ENCODE data around the gene HLA-E.

The HLA-E gene

DNA sequence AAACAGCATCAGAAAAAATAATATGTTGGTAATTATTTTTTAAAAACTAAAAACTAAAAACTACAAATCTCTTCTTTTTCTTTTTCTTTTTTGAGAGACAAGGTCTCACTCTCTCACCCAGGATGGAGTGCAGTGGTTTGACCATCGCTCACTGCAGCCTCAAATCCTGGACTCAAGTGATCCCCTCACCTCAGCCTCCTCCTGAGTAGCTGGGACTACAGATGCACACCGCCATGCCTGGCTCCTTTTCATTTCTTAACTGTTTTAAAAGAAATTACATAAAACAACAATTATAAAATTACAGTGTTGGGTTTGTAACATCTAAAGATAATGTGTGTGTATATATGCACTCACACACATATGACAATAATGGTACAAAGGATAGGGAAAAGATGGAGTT, 24.1 kb downstream of the HLA-E start:
- no peak for ATAC-seq

DNA sequence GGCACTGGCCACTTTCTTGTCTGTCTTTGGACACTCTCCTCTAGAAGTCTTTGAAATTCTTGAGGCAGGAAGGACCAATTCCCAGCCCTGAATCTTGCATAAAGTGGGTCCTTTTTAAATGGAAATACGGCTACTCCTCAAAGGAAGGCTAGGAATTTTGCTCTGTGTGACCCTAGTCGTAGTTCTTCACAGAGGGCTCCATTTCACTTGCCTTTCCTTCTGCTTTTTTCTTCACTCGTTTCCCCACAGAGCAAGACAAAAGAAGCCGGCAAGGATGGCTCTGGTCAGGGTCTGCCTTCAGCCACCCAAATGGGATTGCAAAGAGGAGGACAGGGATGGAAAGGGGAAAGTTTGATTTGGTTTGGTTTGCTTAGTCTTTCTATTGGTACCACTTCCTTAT, 25.8 kb downstream of the HLA-E start:
- TF ChIP-seq OSR1 (CRISPR knock-in tag; IDR thresholded peaks at IDR 0.05) (no peak), ESRRG (CRISPR knock-in tag; IDR thresholded peaks at IDR 0.05) (no peak), ZFP30 (CRISPR knock-in tag; IDR thresholded peaks at IDR 0.05) (no peak), ZNF565 (CRISPR knock-in tag; conservative IDR thresholded peaks at IDR 0.05; ENCODE audit: low read depth) (no peak), TCF4 (CRISPR knock-in tag; IDR thresholded peaks at IDR 0.05; ENCODE audit: borderline replicate concordance) (no peak), ZFP3 (CRISPR knock-in tag; IDR thresholded peaks at IDR 0.05) (no peak), ISL1 (CRISPR knock-in tag; IDR thresholded peaks at IDR 0.05) (no peak), PPARA (CRISPR knock-in tag; IDR thresholded peaks at IDR 0.05; ENCODE audit: borderline replicate concordance) (no peak), RARB (CRISPR knock-in tag; IDR thresholded peaks at IDR 0.05) (no peak), BACH2 (CRISPR knock-in tag; IDR thresholded peaks at IDR 0.05; ENCODE audit: borderline replicate concordance) (no peak), TOX (CRISPR knock-in tag; IDR thresholded peaks at IDR 0.05; ENCODE audit: borderline replicate concordance) (no peak), ZC3H10 (CRISPR knock-in tag; IDR thresholded peaks at IDR 0.05) (no peak), ZNF70 (CRISPR knock-in tag; IDR thresholded peaks at IDR 0.05) (no peak), POU6F1 (CRISPR knock-in tag; IDR thresholded peaks at IDR 0.05; ENCODE audit: borderline replicate concordance, low read depth) (no peak), CSDC2 (CRISPR knock-in tag; IDR thresholded peaks at IDR 0.05) (no peak), GLIS3 (CRISPR knock-in tag; IDR thresholded peaks at IDR 0.05) (no peak), SNAI2 (CRISPR knock-in tag; IDR thresholded peaks at IDR 0.05) (no peak)
- TF ChIP-seq, protein P1, sequence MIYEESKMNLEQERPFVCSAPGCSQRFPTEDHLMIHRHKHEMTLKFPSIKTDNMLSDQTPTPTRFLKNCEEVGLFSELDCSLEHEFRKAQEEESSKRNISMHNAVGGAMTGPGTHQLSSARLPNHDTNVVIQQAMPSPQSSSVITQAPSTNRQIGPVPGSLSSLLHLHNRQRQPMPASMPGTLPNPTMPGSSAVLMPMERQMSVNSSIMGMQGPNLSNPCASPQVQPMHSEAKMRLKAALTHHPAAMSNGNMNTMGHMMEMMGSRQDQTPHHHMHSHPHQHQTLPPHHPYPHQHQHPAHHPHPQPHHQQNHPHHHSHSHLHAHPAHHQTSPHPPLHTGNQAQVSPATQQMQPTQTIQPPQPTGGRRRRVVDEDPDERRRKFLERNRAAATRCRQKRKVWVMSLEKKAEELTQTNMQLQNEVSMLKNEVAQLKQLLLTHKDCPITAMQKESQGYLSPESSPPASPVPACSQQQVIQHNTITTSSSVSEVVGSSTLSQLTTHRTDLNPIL (CRISPR knock-in tag; IDR thresholded peaks at IDR 0.05; ENCODE audit: low read depth), result no peak
- TF ChIP-seq, protein P2, sequence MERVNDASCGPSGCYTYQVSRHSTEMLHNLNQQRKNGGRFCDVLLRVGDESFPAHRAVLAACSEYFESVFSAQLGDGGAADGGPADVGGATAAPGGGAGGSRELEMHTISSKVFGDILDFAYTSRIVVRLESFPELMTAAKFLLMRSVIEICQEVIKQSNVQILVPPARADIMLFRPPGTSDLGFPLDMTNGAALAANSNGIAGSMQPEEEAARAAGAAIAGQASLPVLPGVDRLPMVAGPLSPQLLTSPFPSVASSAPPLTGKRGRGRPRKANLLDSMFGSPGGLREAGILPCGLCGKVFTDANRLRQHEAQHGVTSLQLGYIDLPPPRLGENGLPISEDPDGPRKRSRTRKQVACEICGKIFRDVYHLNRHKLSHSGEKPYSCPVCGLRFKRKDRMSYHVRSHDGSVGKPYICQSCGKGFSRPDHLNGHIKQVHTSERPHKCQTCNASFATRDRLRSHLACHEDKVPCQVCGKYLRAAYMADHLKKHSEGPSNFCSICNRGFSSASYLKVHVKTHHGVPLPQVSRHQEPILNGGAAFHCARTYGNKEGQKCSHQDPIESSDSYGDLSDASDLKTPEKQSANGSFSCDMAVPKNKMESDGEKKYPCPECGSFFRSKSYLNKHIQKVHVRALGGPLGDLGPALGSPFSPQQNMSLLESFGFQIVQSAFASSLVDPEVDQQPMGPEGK (CRISPR knock-in tag; IDR thresholded peaks at IDR 0.05; ENCODE audit: borderline replicate concordance), result no peak
- TF ChIP-seq, protein P3, sequence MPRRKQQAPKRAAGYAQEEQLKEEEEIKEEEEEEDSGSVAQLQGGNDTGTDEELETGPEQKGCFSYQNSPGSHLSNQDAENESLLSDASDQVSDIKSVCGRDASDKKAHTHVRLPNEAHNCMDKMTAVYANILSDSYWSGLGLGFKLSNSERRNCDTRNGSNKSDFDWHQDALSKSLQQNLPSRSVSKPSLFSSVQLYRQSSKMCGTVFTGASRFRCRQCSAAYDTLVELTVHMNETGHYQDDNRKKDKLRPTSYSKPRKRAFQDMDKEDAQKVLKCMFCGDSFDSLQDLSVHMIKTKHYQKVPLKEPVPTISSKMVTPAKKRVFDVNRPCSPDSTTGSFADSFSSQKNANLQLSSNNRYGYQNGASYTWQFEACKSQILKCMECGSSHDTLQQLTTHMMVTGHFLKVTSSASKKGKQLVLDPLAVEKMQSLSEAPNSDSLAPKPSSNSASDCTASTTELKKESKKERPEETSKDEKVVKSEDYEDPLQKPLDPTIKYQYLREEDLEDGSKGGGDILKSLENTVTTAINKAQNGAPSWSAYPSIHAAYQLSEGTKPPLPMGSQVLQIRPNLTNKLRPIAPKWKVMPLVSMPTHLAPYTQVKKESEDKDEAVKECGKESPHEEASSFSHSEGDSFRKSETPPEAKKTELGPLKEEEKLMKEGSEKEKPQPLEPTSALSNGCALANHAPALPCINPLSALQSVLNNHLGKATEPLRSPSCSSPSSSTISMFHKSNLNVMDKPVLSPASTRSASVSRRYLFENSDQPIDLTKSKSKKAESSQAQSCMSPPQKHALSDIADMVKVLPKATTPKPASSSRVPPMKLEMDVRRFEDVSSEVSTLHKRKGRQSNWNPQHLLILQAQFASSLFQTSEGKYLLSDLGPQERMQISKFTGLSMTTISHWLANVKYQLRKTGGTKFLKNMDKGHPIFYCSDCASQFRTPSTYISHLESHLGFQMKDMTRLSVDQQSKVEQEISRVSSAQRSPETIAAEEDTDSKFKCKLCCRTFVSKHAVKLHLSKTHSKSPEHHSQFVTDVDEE (CRISPR knock-in tag; IDR thresholded peaks at IDR 0.05), result no peak
- ATAC-seq, result no peak

More for the DNA sequence above, 24.1 kb downstream of the HLA-E start:
- no peak for TF ChIP-seq TCF4 (CRISPR knock-in tag; IDR thresholded peaks at IDR 0.05; ENCODE audit: borderline replicate concordance)
- TF ChIP-seq, protein P1 (CRISPR knock-in tag; IDR thresholded peaks at IDR 0.05; ENCODE audit: low read depth), result no peak
- TF ChIP-seq RARB (CRISPR knock-in tag; IDR thresholded peaks at IDR 0.05), result no peak
- TF ChIP-seq ZNF8 (CRISPR knock-in tag; IDR thresholded peaks at IDR 0.05), result no peak
- no peak for TF ChIP-seq ZFP3 (CRISPR knock-in tag; IDR thresholded peaks at IDR 0.05)
- no peak for TF ChIP-seq OSR1 (CRISPR knock-in tag; IDR thresholded peaks at IDR 0.05)
- no peak for TF ChIP-seq ESRRG (CRISPR knock-in tag; IDR thresholded peaks at IDR 0.05)
- TF ChIP-seq ZNF565 (CRISPR knock-in tag; conservative IDR thresholded peaks at IDR 0.05; ENCODE audit: low read depth), result no peak
- TF ChIP-seq POU6F1 (CRISPR knock-in tag; IDR thresholded peaks at IDR 0.05; ENCODE audit: borderline replicate concordance, low read depth), result no peak
- TF ChIP-seq PPARA (CRISPR knock-in tag; IDR thresholded peaks at IDR 0.05; ENCODE audit: borderline replicate concordance), result no peak
- no peak for TF ChIP-seq CSDC2 (CRISPR knock-in tag; IDR thresholded peaks at IDR 0.05)
- TF ChIP-seq, protein P4, sequence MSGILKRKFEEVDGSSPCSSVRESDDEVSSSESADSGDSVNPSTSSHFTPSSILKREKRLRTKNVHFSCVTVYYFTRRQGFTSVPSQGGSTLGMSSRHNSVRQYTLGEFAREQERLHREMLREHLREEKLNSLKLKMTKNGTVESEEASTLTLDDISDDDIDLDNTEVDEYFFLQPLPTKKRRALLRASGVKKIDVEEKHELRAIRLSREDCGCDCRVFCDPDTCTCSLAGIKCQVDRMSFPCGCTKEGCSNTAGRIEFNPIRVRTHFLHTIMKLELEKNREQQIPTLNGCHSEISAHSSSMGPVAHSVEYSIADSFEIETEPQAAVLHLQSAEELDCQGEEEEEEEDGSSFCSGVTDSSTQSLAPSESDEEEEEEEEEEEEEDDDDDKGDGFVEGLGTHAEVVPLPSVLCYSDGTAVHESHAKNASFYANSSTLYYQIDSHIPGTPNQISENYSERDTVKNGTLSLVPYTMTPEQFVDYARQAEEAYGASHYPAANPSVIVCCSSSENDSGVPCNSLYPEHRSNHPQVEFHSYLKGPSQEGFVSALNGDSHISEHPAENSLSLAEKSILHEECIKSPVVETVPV (CRISPR knock-in tag; IDR thresholded peaks at IDR 0.05), result no peak
- no peak for TF ChIP-seq TOX (CRISPR knock-in tag; IDR thresholded peaks at IDR 0.05; ENCODE audit: borderline replicate concordance)
- TF ChIP-seq SNAI2 (CRISPR knock-in tag; IDR thresholded peaks at IDR 0.05), result no peak
- TF ChIP-seq ZNF70 (CRISPR knock-in tag; IDR thresholded peaks at IDR 0.05), result no peak

Measured in SK-N-SH treated with all-trans-retinoic acid at 6 μM for 48 hours (cell line).